ENCODE measurements around the gene WDR18. TPM values are rescaled to one million over a fixed set of nuclear protein-coding genes. Genes with fewer than 3 reads are reported as not detected.

The WDR18 gene
- total RNA-seq, 2 experiments from 2014 or later, result 45.1 to 54.3 TPM

- POLR2A ChIA-PET, result no interaction called here
- no peaks in the 10 kb centered on the region for H3K9me3 Mint-ChIP-seq
- DNase-seq, result no peak
- ATAC-seq (ENCODE audit: low read depth), result no peak
- H3K36me3 Mint-ChIP-seq, result peaks cover 6% of the 10 kb centered on the region
- H3K4me1 Mint-ChIP-seq, result peaks cover 8% of the 10 kb centered on the region
- no peak overlapping the region for H3K4me3 Mint-ChIP-seq
- peak overlapping the region; percentile 50 for H3K27ac Mint-ChIP-seq
- no peaks in the 10 kb centered on the region for H3K27me3 Mint-ChIP-seq
These were observed 1.9 kb downstream of the WDR18 start for GRCh38 chr19:986083-986482.

GRCh38 chr19:988081-988480 is 3.9 kb downstream of the WDR18 start:
- DNase-seq, result no peak
- ATAC-seq (ENCODE audit: low read depth), result no peak

DNA sequence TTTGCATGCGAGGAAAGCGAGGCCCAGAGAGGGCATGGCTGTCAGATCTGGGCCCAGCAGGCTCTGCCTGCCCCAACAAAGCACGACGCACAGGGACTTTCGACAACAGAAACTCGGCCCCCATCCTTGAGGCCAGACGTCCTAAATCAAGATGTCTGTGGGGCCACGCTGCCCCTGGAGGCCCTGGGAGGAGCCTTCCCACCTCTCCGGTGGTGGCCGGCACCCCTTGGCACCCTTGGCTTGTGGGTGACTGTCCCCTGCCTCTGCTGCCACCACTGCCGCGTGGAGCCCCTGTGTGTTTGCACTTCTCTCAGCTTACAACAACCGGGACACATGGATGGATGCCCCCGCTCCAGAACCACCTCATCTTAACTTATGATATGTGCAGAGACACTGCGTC is 4.4 kb downstream of the WDR18 start:
- Mint-ChIP-seq H3K4me1 (peaks cover 8% of the 10 kb centered on the region), H3K36me3 (peaks cover 6% of the 10 kb centered on the region), H3K4me3 (no peak overlapping the region), H3K27ac (no peak overlapping the region), H3K9me3 (no peaks in the 10 kb centered on the region), H3K27me3 (no peaks in the 10 kb centered on the region)
- DNase-seq (no peak), ATAC-seq (ENCODE audit: low read depth) (no peak)
- POLR2A ChIA-PET, result no interaction called here

More at GRCh38 chr19:988081-988480, 3.9 kb downstream of the WDR18 start:
- Mint-ChIP-seq H3K27ac (peak overlapping the region; percentile 32), H3K36me3 (peaks cover 6% of the 10 kb centered on the region), H3K4me3 (no peak overlapping the region), H3K4me1 (peaks cover 8% of the 10 kb centered on the region), H3K9me3 (no peaks in the 10 kb centered on the region), H3K27me3 (no peaks in the 10 kb centered on the region)
- POLR2A ChIA-PET, result no interaction called here

- no peak for DNase-seq
- POLR2A ChIA-PET, result no interaction called here
- Mint-ChIP-seq H3K4me3 (no peak overlapping the region), H3K36me3 (peaks cover 3% of the 10 kb centered on the region), H3K4me1 (peaks cover 8% of the 10 kb centered on the region), H3K27ac (no peak overlapping the region), H3K9me3 (no peaks in the 10 kb centered on the region), H3K27me3 (no peaks in the 10 kb centered on the region)
- ATAC-seq (ENCODE audit: low read depth), result peak; percentile 9
These were observed 5.4 kb downstream of the WDR18 start for GRCh38 chr19:989381-990081.

DNA sequence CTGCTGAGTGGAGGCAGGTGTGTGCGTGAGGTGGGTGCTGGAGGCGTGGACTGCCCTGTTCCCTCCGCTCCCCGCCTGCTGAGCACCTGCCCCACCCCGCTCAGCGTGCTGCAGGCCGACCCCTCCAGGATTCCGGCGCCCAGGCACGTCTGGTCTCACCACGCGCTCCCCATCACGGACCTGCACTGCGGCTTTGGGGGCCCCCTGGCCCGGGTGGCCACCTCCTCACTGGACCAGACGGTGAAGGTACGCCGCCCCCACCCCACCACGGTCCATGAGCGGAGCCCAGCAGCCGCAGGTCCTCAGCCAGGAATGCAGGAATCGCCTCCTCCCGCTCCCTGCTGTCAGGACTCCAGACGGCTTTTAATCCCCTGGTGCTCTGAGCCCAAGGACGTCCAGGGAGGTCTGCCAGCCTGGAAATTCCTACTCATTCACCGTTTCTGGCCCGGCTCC is 6.0 kb downstream of the WDR18 start:
- H3K36me3 Mint-ChIP-seq, result peaks cover 3% of the 10 kb centered on the region
- H3K9me3 Mint-ChIP-seq, result no peaks in the 10 kb centered on the region
- ATAC-seq (ENCODE audit: low read depth), result no peak
- H3K4me3 Mint-ChIP-seq, result no peak overlapping the region
- no peak overlapping the region for H3K27ac Mint-ChIP-seq
- no peak for DNase-seq
- POLR2A ChIA-PET, result no interaction called here
- peaks cover 4% of the 10 kb centered on the region for H3K4me1 Mint-ChIP-seq
- no peaks in the 10 kb centered on the region for H3K27me3 Mint-ChIP-seq

DNA sequence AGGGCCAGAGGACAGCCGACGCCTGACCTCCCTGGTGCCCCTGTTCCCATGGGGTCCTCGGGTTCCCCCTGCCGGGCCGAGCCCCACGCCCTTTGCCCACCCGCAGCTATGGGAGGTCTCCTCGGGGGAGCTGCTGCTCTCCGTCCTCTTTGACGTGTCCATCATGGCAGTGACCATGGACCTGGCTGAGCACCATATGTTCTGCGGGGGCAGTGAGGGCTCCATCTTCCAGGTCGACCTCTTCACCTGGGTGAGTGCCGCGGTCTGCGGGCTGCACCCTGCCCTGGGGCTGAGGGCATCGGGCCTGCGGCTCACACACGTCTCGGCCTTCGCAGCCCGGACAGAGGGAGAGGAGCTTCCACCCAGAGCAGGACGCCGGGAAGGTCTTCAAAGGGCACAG is 6.6 kb downstream of the WDR18 start:
- ATAC-seq (ENCODE audit: low read depth) (no peak), DNase-seq (no peak)
- H3K4me3 Mint-ChIP-seq, result no peak overlapping the region
- H3K36me3 Mint-ChIP-seq, result peaks cover 3% of the 10 kb centered on the region
- POLR2A ChIA-PET, result no interaction called here
- H3K27me3 Mint-ChIP-seq, result no peaks in the 10 kb centered on the region
- H3K4me1 Mint-ChIP-seq, result peaks cover under 1% of the 10 kb centered on the region
- H3K27ac Mint-ChIP-seq, result no peak overlapping the region
- H3K9me3 Mint-ChIP-seq, result no peaks in the 10 kb centered on the region

GRCh38 chr19:991174-991931 is 7.2 kb downstream of the WDR18 start:
- Mint-ChIP-seq H3K4me3 (no peak overlapping the region), H3K27ac (no peak overlapping the region), H3K27me3 (peaks cover 2% of the 10 kb centered on the region), H3K9me3 (no peaks in the 10 kb centered on the region), H3K36me3 (peaks cover 3% of the 10 kb centered on the region), H3K4me1 (peaks cover 2% of the 10 kb centered on the region)
- peak; percentile 15 for ATAC-seq (ENCODE audit: low read depth)
- POLR2A ChIA-PET, result no interaction called here
- DNase-seq, result no peak

- no peak for ATAC-seq (ENCODE audit: low read depth)
- H3K36me3 Mint-ChIP-seq, result peaks cover 3% of the 10 kb centered on the region
- POLR2A ChIA-PET, result no interaction called here
These were observed 8.0 kb downstream of the WDR18 start for GRCh38 chr19:991932-992669.

GRCh38 chr19:992670-993055 is 8.5 kb downstream of the WDR18 start:
- Mint-ChIP-seq H3K4me1 (peaks cover 7% of the 10 kb centered on the region), H3K36me3 (peaks cover 3% of the 10 kb centered on the region), H3K27me3 (peaks cover 13% of the 10 kb centered on the region), H3K27ac (no peak overlapping the region), H3K9me3 (no peaks in the 10 kb centered on the region), H3K4me3 (no peak overlapping the region)
- DNase-seq (no peak), ATAC-seq (ENCODE audit: low read depth) (no peak)
- POLR2A ChIA-PET, result no interaction called here

More at GRCh38 chr19:991932-992669, 8.0 kb downstream of the WDR18 start:
- no peaks in the 10 kb centered on the region for H3K9me3 Mint-ChIP-seq
- DNase-seq, result no peak
- peaks cover 9% of the 10 kb centered on the region for H3K27me3 Mint-ChIP-seq
- H3K27ac Mint-ChIP-seq, result no peak overlapping the region
- H3K4me3 Mint-ChIP-seq, result no peak overlapping the region
- peaks cover 7% of the 10 kb centered on the region for H3K4me1 Mint-ChIP-seq

- H3K27me3 Mint-ChIP-seq, result peaks cover 21% of the 10 kb centered on the region
- peaks cover 7% of the 10 kb centered on the region for H3K4me1 Mint-ChIP-seq
- no peaks in the 10 kb centered on the region for H3K9me3 Mint-ChIP-seq
These were observed 9.3 kb downstream of the WDR18 start for GRCh38 chr19:993361-993830.

DNA sequence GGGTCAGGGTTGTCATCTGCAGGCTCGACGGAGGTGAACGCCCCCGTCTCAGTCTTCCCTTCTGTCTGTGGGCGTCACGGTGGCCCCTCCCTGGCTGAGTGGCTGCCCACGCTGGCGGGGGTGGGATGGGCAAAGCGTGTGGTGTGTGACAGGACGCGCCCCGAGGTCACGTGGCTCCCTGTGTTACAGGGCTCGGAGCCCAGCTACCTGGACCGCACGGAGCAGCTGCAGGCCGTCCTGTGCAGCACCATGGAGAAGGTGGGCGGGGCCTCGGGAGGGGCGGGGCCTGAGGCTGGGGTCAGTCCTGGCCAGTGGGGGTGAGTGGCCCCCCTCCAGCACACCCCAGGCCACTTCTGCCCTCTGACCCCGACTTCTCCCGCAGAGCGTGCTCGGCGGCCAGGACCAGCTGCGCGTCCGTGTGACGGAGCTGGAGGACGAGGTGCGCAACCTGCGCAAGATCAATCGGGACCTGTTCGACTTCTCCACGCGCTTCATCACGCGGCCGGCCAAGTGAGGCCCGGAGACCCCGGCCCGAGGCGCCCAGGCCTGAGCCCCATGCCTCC is 9.8 kb downstream of the WDR18 start:
- H3K9me3 Mint-ChIP-seq, result no peaks in the 10 kb centered on the region
- peaks cover 3% of the 10 kb centered on the region for H3K36me3 Mint-ChIP-seq
- no peak for ATAC-seq (ENCODE audit: low read depth)
- DNase-seq, result no peak
- no peak overlapping the region for H3K27ac Mint-ChIP-seq
- POLR2A ChIA-PET, result no interaction called here
- peaks cover 7% of the 10 kb centered on the region for H3K4me1 Mint-ChIP-seq
- peaks cover 25% of the 10 kb centered on the region for H3K27me3 Mint-ChIP-seq
- H3K4me3 Mint-ChIP-seq, result no peak overlapping the region

More at GRCh38 chr19:993361-993830, 9.3 kb downstream of the WDR18 start:
- H3K36me3 Mint-ChIP-seq, result peaks cover 3% of the 10 kb centered on the region
- no peak overlapping the region for H3K27ac Mint-ChIP-seq
- ATAC-seq (ENCODE audit: low read depth) (no peak), DNase-seq (no peak)
- no peak overlapping the region for H3K4me3 Mint-ChIP-seq
- POLR2A ChIA-PET, result no interaction called here

GRCh38 chr19:994516-994915 is 10.4 kb downstream of the WDR18 start:
- H3K36me3 Mint-ChIP-seq, result peaks cover 3% of the 10 kb centered on the region
- DNase-seq, result no peak
- ATAC-seq (ENCODE audit: low read depth), result no peak
- peaks cover 31% of the 10 kb centered on the region for H3K27me3 Mint-ChIP-seq
- H3K9me3 Mint-ChIP-seq, result no peaks in the 10 kb centered on the region
- no peak overlapping the region for H3K27ac Mint-ChIP-seq
- POLR2A ChIA-PET, result no interaction called here
- H3K4me3 Mint-ChIP-seq, result no peak overlapping the region
- H3K4me1 Mint-ChIP-seq, result peaks cover 7% of the 10 kb centered on the region
